HG02885 (cell line): ENCODE measurements around the gene ETV2.
"Not testable (repeated sequence)": the region's sequence is repeated elsewhere in the genome, so short reads cannot be mapped to it uniquely, and the experiment has no call there.

Experiments
- ATAC-seq: cut with Tn5 transposase; IDR thresholded peaks from one replicate; pipeline ENCODE4 v1.9.1; 2021; ENCODE audit warnings: mild to moderate bottlenecking; ENCODE audit not compliant: unreplicated experiment, poor library complexity

Gene ETV2

GRCh38 chr19:35641515-35642151 lies at the start of gene ETV2:
Gene ETV2, plus strand, starts transcription at chr19:35641745. Its CDS starts 716 bp downstream, at chr19:35642461.
- no peak for ATAC-seq

- ATAC-seq = no peak
These were observed 49.3 kb upstream of the ETV2 start for GRCh38 chr19:35592226-35592625.

DNA sequence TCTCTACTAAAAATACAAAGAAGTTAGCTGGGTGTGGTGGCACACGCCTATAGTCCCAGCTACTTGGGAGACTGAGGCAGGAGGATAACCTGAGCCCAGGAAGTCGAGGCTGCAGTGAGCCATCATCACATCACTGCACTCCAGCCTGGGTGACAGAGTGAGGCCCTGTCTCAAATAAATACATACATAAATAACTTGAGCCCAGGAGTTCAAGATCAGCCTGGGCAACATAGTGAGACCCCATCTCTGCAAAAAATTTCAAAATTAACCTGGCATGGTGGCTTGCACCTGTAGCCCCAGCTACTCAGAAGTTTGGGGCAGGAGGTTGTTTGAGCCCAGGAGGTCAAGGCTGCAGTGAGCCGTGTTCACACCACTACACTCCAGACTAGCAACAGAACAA lies 46.5 kb upstream of the ETV2 start:
- ATAC-seq = not testable (repeated sequence)

GRCh38 chr19:35595928-35596327 lies 45.6 kb upstream of the ETV2 start:
- ATAC-seq = no peak

GRCh38 chr19:35596366-35596999 lies 45.1 kb upstream of the ETV2 start:
- ATAC-seq = no peak

GRCh38 chr19:35601971-35602370 lies 39.6 kb upstream of the ETV2 start:
- no peak for ATAC-seq

DNA sequence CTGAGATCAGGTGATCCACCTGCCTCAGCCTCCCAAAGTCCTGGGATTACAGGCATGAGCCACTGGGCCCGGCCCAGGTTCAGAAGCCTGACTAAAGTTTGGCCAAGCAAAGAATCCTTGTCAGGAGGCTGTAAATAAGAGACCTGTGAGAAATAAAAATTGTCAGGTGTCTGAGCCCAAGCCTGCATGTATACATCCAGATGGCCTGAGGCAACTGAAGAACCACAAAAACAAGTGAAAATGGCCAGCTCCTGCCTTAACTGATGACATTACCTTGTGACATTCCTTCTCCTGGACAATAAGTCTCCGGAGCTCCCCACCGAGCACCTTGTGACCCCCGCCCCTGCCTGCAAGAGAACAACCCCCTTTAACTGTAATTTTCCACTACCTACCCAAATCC lies 37.1 kb upstream of the ETV2 start:
- not testable (repeated sequence) for ATAC-seq

- not testable (repeated sequence) for ATAC-seq
These were observed 34.4 kb upstream of the ETV2 start for GRCh38 chr19:35607170-35607569.

DNA sequence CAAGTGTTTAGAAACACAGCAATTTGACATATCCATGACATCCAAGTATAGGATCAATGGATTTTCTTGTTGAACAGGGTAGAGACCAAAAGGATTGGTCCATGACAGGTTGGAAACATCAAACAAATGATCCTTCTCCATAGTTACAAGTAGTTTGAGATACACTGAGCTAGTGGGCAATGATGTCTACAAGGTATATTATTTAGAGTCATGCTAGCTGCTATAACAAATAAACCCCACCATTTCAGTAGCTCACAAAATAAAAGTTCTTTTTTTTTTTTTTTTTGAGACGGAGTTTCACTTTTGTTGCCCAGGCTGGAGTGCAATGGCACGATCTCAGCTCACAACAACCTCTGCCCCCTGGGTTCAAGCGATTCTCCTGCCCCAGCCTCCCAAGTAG lies 33.9 kb upstream of the ETV2 start:
- ATAC-seq = no peak

- ATAC-seq = no peak
These were observed 33.3 kb upstream of the ETV2 start for GRCh38 chr19:35608251-35608650.

DNA sequence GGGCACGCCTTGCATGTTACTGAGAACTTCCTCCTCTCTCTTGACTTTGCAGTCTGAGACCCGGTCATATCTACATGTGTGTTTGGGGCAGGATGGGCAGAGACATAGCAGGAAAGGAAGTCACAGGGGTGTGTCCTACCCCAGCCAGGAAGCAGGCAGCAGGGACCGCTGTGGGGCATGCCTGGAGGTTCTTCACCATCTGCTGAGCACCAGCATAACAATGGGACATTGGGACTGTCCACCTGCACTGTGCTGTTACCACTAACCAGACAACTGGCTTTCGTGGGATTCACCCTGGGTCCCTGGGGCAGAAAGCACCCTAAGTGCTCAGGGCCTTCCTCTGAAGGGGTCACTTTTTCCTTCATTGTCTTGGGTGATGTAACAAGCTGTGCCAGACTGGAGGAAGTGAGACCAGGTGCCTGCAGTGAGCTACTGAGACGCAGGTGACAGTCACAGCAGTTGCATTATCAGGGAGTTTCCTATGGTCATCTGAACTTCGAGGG lies 31.6 kb upstream of the ETV2 start:
- no peak for ATAC-seq

- ATAC-seq = no peak
These were observed 29.4 kb upstream of the ETV2 start for GRCh38 chr19:35612224-35612558.

DNA sequence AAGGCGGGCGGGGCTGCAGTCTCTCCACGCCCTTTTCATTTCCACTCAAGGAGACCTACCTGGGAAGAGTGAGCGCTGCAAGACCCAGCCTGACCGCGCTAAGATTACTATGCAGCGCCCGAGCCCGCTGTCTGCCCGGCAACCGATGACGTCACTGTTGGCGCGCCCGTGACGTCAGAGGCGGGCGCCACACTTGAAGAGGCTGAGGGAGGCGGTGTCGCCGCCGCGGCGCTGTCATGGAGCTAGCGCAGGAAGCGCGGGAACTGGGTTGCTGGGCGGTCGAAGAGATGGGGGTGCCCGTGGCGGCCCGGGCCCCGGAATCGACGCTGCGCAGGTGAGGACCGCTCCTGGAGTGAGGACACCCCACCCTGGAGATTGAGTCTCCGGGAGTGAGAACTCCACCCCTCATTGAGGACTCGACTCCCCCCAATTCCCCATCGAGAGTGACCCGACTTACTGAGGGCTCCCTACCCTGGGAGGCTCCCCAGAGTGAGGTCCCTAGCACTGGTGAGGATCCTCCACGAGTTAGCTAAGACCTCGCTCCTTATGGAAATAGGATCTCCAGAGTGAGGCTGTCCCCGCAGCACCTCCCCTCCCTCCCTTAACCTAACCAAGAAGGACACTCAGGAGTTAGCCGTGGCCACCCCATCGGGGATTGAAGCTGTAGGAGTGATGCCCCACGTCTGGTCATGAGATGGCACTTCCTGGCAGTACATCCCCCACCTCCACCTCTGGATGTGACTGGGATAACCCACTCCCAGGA lies 28.8 kb upstream of the ETV2 start, which contains the start of gene HAUS5:
Gene HAUS5, plus strand, starts transcription at position 177 of the 763 bp plus-strand sequence. Its CDS starts 60 bp downstream, at position 237.
- peak; percentile 80 for ATAC-seq

DNA sequence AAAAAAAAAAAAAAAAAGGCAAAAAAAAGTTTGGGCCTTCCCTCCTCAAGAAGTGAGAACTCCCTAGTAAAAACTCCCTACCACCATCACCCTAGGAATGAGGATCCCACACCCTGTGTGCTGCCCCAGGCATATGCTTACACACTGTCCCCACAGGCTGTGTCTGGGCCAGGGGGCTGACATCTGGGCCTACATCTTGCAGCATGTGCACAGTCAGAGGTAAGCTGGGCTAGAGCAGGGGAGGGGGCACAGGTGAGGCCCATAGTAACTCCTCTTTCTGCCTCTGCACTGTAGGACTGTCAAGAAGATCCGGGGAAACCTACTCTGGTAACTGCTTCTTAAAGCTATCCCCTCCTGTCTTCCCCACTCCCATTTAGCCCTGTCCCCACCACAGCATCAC lies 28.0 kb upstream of the ETV2 start:
- ATAC-seq = no peak

DNA sequence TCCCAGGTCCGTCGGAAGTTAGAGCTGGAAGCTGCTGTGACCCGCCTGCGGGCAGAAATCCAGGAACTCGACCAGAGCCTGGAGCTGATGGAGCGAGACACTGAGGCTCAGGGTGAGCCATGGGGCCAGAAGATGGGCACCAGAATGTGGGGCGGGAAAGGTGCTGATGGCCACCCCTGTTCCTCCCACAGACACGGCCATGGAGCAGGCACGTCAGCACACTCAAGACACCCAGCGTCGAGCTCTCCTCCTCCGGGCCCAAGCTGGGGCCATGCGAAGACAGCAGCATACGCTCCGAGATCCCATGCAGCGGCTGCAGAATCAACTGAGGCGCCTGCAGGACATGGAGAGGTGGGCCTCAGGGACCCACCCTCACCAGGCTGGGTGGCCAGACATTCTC lies 26.5 kb upstream of the ETV2 start:
- ATAC-seq = no peak

GRCh38 chr19:35618857-35619256 lies 22.7 kb upstream of the ETV2 start:
- ATAC-seq = no peak

DNA sequence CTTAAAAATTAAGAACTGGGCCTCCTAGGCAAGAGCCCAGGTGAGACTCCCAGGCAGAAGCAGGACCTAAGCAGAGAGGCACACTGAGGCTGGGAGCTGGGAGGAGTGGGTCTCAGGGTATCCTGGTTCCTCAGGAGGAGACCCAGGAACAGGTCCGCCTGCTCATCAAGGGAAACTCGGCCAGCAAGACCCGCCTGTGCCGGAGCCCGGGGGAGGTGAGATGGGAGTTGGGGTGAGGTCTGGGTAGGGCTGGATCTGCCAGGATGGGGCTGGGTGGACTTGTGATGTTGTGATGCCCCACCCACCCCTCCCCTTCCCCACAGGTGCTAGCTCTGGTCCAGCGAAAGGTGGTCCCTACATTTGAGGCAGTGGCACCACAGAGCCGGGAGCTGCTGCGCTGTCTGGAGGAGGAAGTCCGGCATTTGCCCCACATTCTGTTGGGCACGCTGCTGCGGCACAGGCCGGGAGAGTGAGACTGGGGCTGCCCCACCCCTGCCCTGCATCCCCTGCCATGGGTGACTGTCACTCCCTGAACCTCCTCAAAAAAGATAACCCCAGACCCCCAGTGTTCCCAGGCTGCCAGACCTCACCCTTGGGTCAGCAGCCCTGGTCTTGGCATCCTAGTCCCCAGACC lies 22.1 kb upstream of the ETV2 start:
- no peak for ATAC-seq

- ATAC-seq = no peak
These were observed 21.5 kb upstream of the ETV2 start for GRCh38 chr19:35620001-35620400.

DNA sequence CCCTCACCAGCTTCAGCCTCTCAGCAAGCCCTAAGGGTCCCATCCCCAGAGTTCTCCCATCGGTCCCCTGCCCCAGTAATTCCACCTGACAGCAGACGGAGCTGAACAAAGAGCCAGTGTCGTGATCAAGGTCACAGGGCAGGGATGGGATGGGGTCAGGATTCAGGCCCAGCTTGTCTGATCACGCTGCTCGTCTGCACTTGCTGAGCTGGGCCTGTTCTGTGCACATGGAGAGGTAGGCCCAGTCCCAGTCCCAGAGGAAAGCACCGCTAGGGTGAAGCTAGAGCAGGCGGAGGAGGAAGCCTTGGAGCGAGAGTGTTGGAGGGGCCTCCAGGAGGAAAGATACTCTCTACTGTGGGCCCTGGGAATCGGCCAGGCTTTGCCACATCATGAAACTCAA lies 19.8 kb upstream of the ETV2 start:
- ATAC-seq = no peak

DNA sequence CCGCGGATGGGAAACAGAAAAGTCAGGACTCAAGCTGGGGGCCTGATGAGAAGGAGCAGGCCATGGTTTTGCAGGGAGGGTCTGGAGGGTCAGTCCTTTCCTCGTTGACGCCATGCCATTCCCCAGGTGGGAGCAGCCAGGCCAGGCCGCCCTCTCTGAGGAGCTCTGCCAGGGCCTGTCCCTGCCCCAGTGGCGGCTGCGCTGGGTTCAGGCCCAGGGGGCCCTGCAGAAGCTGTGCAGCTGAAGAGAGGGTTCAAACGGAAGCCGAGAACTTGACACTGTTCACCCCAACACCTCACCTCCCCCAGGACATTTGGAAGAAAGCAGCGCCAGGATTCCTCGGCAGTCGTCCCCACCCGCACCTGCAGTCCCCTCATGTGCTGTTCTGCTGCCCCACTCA lies 18.8 kb upstream of the ETV2 start:
- no peak for ATAC-seq
